Neural cell (in vitro differentiated cells): ENCODE measurements around the gene EXPH5.

Experiments
- EZH2 ChIP-seq: fragments of 200-600, 300-800 bp; shearing (Covaris generic), sonication (generic); IDR thresholded peaks from 2 replicates; pipeline ENCODE4 v1.6.1; 2014; ENCODE audit warnings: antibody characterized with exemption, low read length, borderline replicate concordance, mild to moderate bottlenecking; ENCODE audit not compliant: insufficient read depth, poor library complexity, severe bottlenecking
- MXI1 ChIP-seq: fragments of 450-650 bp; conservative IDR thresholded peaks from 2 replicates; pipeline ENCODE4 v1.6.1; 2014; ENCODE audit warnings: antibody characterized with exemption, mild to moderate bottlenecking; ENCODE audit not compliant: poor library complexity, severe bottlenecking
- POLR2AphosphoS5 ChIP-seq: IDR thresholded peaks from 2 replicates; pipeline ENCODE4 v1.6.1; 2012
- RAD21 ChIP-seq: fragments of 450-650 bp; conservative IDR thresholded peaks from 2 replicates; pipeline ENCODE4 v1.6.1; 2014; ENCODE audit warnings: antibody characterized with exemption, mild to moderate bottlenecking, moderate library complexity
- TF ChIP-seq, protein P1 (sequence below): fragments of 450-650 bp; IDR thresholded peaks from 2 replicates; pipeline ENCODE4 v1.5.1; 2014; ENCODE audit warnings: antibody characterized with exemption, mild to moderate bottlenecking, moderate library complexity; ENCODE audit not compliant: poor library complexity, severe bottlenecking
- TF ChIP-seq, protein P2 (sequence below): IDR thresholded peaks from 2 replicates; pipeline ENCODE4 v1.6.1; 2012; ENCODE audit warnings: borderline replicate concordance

DNA sequence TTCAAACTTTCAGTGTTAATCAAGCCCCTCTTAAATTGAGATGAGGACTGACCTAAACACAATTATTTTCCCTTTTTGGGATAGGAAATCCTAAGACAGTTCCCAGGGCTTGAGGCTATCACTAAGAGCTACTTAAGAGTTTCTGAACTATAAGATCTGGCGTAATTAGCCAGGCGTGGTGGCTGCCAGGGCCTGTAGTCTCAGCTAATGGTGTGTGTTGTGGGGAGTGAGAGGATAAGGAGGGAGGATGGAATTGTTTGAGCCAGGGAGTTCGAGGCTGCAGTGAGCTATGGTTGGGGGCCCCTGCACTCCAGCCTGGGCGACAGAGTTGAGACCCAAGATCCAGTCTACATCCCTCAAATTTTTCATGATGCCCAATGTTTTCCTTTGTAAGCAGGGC, 23.5 kb upstream of the EXPH5 start:
- no peak for TF ChIP-seq POLR2AphosphoS5
- TF ChIP-seq EZH2 = no peak
- TF ChIP-seq, protein P1, sequence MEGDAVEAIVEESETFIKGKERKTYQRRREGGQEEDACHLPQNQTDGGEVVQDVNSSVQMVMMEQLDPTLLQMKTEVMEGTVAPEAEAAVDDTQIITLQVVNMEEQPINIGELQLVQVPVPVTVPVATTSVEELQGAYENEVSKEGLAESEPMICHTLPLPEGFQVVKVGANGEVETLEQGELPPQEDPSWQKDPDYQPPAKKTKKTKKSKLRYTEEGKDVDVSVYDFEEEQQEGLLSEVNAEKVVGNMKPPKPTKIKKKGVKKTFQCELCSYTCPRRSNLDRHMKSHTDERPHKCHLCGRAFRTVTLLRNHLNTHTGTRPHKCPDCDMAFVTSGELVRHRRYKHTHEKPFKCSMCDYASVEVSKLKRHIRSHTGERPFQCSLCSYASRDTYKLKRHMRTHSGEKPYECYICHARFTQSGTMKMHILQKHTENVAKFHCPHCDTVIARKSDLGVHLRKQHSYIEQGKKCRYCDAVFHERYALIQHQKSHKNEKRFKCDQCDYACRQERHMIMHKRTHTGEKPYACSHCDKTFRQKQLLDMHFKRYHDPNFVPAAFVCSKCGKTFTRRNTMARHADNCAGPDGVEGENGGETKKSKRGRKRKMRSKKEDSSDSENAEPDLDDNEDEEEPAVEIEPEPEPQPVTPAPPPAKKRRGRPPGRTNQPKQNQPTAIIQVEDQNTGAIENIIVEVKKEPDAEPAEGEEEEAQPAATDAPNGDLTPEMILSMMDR = no peak
- TF ChIP-seq, protein P2, sequence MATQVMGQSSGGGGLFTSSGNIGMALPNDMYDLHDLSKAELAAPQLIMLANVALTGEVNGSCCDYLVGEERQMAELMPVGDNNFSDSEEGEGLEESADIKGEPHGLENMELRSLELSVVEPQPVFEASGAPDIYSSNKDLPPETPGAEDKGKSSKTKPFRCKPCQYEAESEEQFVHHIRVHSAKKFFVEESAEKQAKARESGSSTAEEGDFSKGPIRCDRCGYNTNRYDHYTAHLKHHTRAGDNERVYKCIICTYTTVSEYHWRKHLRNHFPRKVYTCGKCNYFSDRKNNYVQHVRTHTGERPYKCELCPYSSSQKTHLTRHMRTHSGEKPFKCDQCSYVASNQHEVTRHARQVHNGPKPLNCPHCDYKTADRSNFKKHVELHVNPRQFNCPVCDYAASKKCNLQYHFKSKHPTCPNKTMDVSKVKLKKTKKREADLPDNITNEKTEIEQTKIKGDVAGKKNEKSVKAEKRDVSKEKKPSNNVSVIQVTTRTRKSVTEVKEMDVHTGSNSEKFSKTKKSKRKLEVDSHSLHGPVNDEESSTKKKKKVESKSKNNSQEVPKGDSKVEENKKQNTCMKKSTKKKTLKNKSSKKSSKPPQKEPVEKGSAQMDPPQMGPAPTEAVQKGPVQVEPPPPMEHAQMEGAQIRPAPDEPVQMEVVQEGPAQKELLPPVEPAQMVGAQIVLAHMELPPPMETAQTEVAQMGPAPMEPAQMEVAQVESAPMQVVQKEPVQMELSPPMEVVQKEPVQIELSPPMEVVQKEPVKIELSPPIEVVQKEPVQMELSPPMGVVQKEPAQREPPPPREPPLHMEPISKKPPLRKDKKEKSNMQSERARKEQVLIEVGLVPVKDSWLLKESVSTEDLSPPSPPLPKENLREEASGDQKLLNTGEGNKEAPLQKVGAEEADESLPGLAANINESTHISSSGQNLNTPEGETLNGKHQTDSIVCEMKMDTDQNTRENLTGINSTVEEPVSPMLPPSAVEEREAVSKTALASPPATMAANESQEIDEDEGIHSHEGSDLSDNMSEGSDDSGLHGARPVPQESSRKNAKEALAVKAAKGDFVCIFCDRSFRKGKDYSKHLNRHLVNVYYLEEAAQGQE = no peak
- TF ChIP-seq MXI1 = no peak
- no peak for TF ChIP-seq RAD21
